Measurements from ENCODE around the gene RPS27. TPM values are rescaled to one million over a fixed set of nuclear protein-coding genes. Genes with fewer than 3 reads are reported as not detected.
A peak's percentile ranks its signal among the peaks of the same experiment; 100 is the strongest.

The RPS27 gene
- polyA plus RNA-seq, 1 experiment = 8,584 TPM

GRCh38 chr1:153985941-153986761 lies 4.4 kb upstream of the RPS27 start, which contains the start of gene RAB13:
RAB13 (minus strand) TSS chr1:153986339; CDS start chr1:153986236, 103 bp downstream.
- peak within 1 kb of the TSS; percentile 93 for H3K4me3 ChIP-seq (ENCODE audit: low read depth, low read length)
- POLR2A ChIA-PET = interaction anchor here (0.6 to 1.0 kb wide), 4 partner anchors 9 to 1149 kb away, joined by 3 to 9 read pairs (median 4); no protein-coding TSS in a partner anchor
- CTCF ChIA-PET = interaction anchor here (0.6 to 3.6 kb wide), 37 partner anchors 8 to 418 kb away, joined by 3 to 26 read pairs (median 4); partner anchors contain the start of genes CREB3L4, DENND4B, ILF2 and JTB
- no peak for TF ChIP-seq CTCF (IDR thresholded peaks at IDR 0.05; ENCODE audit: insufficient read depth, low read depth, low read length)
- peaks cover 4% of the 10 kb centered on the region for H3K36me3 ChIP-seq (ENCODE audit: control insufficient read depth, insufficient read depth, low read length)
- peak; percentile 28 for DNase-seq (ENCODE audit: low read depth)
- H3K27me3 ChIP-seq (ENCODE audit: control insufficient read depth, insufficient read depth, low read length) = no peaks in the 10 kb centered on the region

GRCh38 chr1:153987621-153988020 lies 2.9 kb upstream of the RPS27 start:
- ChIA-PET POLR2A (no interaction called here), CTCF (interaction anchor here (0.7 to 3.6 kb wide), 26 partner anchors 10 to 477 kb away, joined by 3 to 26 read pairs (median 4); partner anchors contain the start of genes CREB3L4, ILF2, JTB and SLC27A3)
- no peak for DNase-seq (ENCODE audit: low read depth)
- TF ChIP-seq CTCF (IDR thresholded peaks at IDR 0.05; ENCODE audit: insufficient read depth, low read depth, low read length) = no peak
- H3K27me3 ChIP-seq (ENCODE audit: control insufficient read depth, insufficient read depth, low read length) = no peaks in the 10 kb centered on the region
- no peaks in the 10 kb centered on the region; the same call in none of the 2 replicates for H3K36me3 ChIP-seq (ENCODE audit: control insufficient read depth, insufficient read depth, low read length)
- no peak overlapping the region for H3K4me3 ChIP-seq (ENCODE audit: low read depth, low read length)

- no peak for DNase-seq (ENCODE audit: low read depth)
- no peaks in the 10 kb centered on the region for H3K36me3 ChIP-seq (ENCODE audit: control insufficient read depth, insufficient read depth, low read length)
Observed at GRCh38 chr1:153991151-153991630, 629 bp downstream of the RPS27 start.

GRCh38 chr1:153991806-153992205 lies 1.2 kb downstream of the RPS27 start:
- no peak for DNase-seq (ENCODE audit: low read depth)
- POLR2A ChIA-PET = no interaction called here
- no peak for TF ChIP-seq CTCF (IDR thresholded peaks at IDR 0.05; ENCODE audit: insufficient read depth, low read depth, low read length)
- CTCF ChIA-PET = interaction anchor here (1.2 kb wide), 1 partner anchor 45 kb away, joined by 3 read pairs; the partner anchor contains the start of gene DENND4B
- no peaks in the 10 kb centered on the region for H3K27me3 ChIP-seq (ENCODE audit: control insufficient read depth, insufficient read depth, low read length)
- H3K36me3 ChIP-seq (ENCODE audit: control insufficient read depth, insufficient read depth, low read length) = no peaks in the 10 kb centered on the region
- peak overlapping the region; percentile 71 for H3K4me3 ChIP-seq (ENCODE audit: low read depth, low read length)

More at GRCh38 chr1:153991151-153991630, 629 bp downstream of the RPS27 start:
- peak overlapping the region; percentile 71 for H3K4me3 ChIP-seq (ENCODE audit: low read depth, low read length)
- no peak for TF ChIP-seq CTCF (IDR thresholded peaks at IDR 0.05; ENCODE audit: insufficient read depth, low read depth, low read length)
- CTCF ChIA-PET = interaction anchor here (1.2 to 1.5 kb wide), 4 partner anchors 24 to 455 kb away, joined by 3 to 6 read pairs (median 4); partner anchors contain the start of genes CREB3L4, DENND4B and S100A6
- no peaks in the 10 kb centered on the region for H3K27me3 ChIP-seq (ENCODE audit: control insufficient read depth, insufficient read depth, low read length)
- POLR2A ChIA-PET = interaction anchor here (0.6 to 1.4 kb wide), 2 partner anchors 14 to 319 kb away, joined by 4 to 11 read pairs; partner anchors contain the start of gene JTB

GRCh38 chr1:153995202-153995601 lies 4.6 kb downstream of the RPS27 start:
- DNase-seq (ENCODE audit: low read depth) = no peak
- H3K36me3 ChIP-seq (ENCODE audit: control insufficient read depth, insufficient read depth, low read length) = no peaks in the 10 kb centered on the region
- CTCF ChIA-PET = no interaction called here
- TF ChIP-seq CTCF (IDR thresholded peaks at IDR 0.05; ENCODE audit: insufficient read depth, low read depth, low read length) = no peak
- no peaks in the 10 kb centered on the region for H3K27me3 ChIP-seq (ENCODE audit: control insufficient read depth, insufficient read depth, low read length)
- POLR2A ChIA-PET = interaction anchor here (1.1 kb wide), 1 partner anchor 9 kb away, joined by 3 read pairs; the partner anchor contains the start of gene RAB13
- no peak overlapping the region for H3K4me3 ChIP-seq (ENCODE audit: low read depth, low read length)
